ENCODE data around the gene PRICKLE2.

PRICKLE2 gene

GRCh38 chr3:64056606-64057180 is 168.6 kb downstream of the PRICKLE2 start:
- no peak overlapping the region for H3K27ac ChIP-seq
- no peak for TF ChIP-seq CTCF (IDR thresholded peaks at IDR 0.05)
- no peak for TF ChIP-seq ZFX (IDR thresholded peaks at IDR 0.05; ENCODE audit: borderline replicate concordance)

GRCh38 chr3:64055076-64055475 is 170.2 kb downstream of the PRICKLE2 start:
- no peak for TF ChIP-seq ZFX (IDR thresholded peaks at IDR 0.05; ENCODE audit: borderline replicate concordance)
- TF ChIP-seq CTCF (IDR thresholded peaks at IDR 0.05), result no peak
- H3K27ac ChIP-seq, result no peak overlapping the region

GRCh38 chr3:64054488-64054887 is 170.8 kb downstream of the PRICKLE2 start:
- no peak for TF ChIP-seq ZFX (IDR thresholded peaks at IDR 0.05; ENCODE audit: borderline replicate concordance)
- no peak for TF ChIP-seq CTCF (IDR thresholded peaks at IDR 0.05)
- no peak overlapping the region for H3K27ac ChIP-seq

GRCh38 chr3:64053581-64053980 is 171.7 kb downstream of the PRICKLE2 start:
- no peak overlapping the region for H3K27ac ChIP-seq
- TF ChIP-seq CTCF (IDR thresholded peaks at IDR 0.05) (no peak), ZFX (IDR thresholded peaks at IDR 0.05; ENCODE audit: borderline replicate concordance) (no peak)

GRCh38 chr3:64053117-64053516 is 172.1 kb downstream of the PRICKLE2 start:
- TF ChIP-seq ZFX (IDR thresholded peaks at IDR 0.05; ENCODE audit: borderline replicate concordance), result no peak
- no peak overlapping the region for H3K27ac ChIP-seq

- no peak overlapping the region for H3K27ac ChIP-seq
Measured at GRCh38 chr3:64049832-64050231, 175.4 kb downstream of the PRICKLE2 start.

GRCh38 chr3:64049136-64049535 is 176.1 kb downstream of the PRICKLE2 start:
- TF ChIP-seq ZFX (IDR thresholded peaks at IDR 0.05; ENCODE audit: borderline replicate concordance), result no peak
- TF ChIP-seq CTCF (IDR thresholded peaks at IDR 0.05), result no peak
- no peak overlapping the region for H3K27ac ChIP-seq

More at GRCh38 chr3:64049832-64050231, 175.4 kb downstream of the PRICKLE2 start:
- TF ChIP-seq CTCF (IDR thresholded peaks at IDR 0.05), result no peak
- no peak for TF ChIP-seq ZFX (IDR thresholded peaks at IDR 0.05; ENCODE audit: borderline replicate concordance)

- TF ChIP-seq ZFX (IDR thresholded peaks at IDR 0.05; ENCODE audit: borderline replicate concordance) (no peak), CTCF (IDR thresholded peaks at IDR 0.05) (no peak)
- H3K27ac ChIP-seq, result no peak overlapping the region
Measured at GRCh38 chr3:64048631-64049061, 176.6 kb downstream of the PRICKLE2 start.
